ENCODE data around the gene KCNJ15. TPM values are rescaled to one million over a fixed set of nuclear protein-coding genes. Genes with fewer than 3 reads are reported as not detected.

Gene KCNJ15
- total and polyA plus RNA-seq, 2 donors (not counting 1 experiment from before 2014, with no cell fraction given), result not detected

DNA sequence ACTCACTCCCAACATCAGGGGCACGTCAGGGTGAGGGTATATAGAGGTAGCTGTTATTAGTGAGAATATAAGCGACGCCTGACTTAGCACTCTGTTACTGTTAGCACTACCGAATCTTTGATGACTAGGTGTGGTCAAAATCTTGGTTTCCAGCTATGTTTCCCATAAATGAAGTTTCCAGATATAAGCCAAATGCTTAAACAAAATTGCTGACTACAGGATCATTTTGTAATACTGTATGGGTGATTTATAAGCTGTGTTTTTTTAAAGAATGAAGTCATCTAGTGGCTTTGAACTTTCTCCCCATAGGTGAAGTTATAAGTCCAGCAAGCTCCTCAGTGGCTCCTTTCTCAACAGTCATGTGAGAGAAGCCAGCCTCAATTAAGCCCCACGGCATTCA, 23.7 kb downstream of the KCNJ15 start:
- no peak for TF ChIP-seq EZH2 (IDR thresholded peaks at IDR 0.05; ENCODE audit: borderline replicate concordance, insufficient read depth, low read depth, low read length, poor library complexity, severe bottlenecking)
- Mint-ChIP-seq H3K27me3 (no peaks in the 10 kb centered on the region), H3K4me1 (no peaks in the 10 kb centered on the region), H3K4me3 (no peak overlapping the region), H3K27ac (no peak overlapping the region), H3K9me3 (ENCODE audit: insufficient read depth) (peaks cover 3% of the 10 kb centered on the region)
- CTCF ChIA-PET, result no interaction called here
- ATAC-seq (ENCODE audit: low read depth) (no peak), DNase-seq (no peak)
- Histone ChIP-seq H3K9me3 (ENCODE audit: control extremely low read depth in 1 of 3, control insufficient read depth in 2 of 3, insufficient read depth in 1 of 3, low read length in 2 of 3) (no peaks in the 10 kb centered on the region), H3K27me3 (replicated peaks in 1 of 4; ENCODE audit: control extremely low read depth in 1 of 4, control insufficient read depth in 3 of 4, insufficient read depth in 4 of 4, low read length in 3 of 4) (no peaks in the 10 kb centered on the region), H3K4me1 (ENCODE audit: control insufficient read depth in 2 of 2, insufficient read depth in 2 of 2, low read length in 2 of 2) (no peaks in the 10 kb centered on the region), H3K79me2 (ENCODE audit: control insufficient read depth, insufficient read depth, low read length) (no peaks in the 10 kb centered on the region), H3K4me2 (replicated peaks; ENCODE audit: low read depth, low read length, poor library complexity, severe bottlenecking) (no peak overlapping the region), H3K9ac (ENCODE audit: low read length) (no peak overlapping the region), H3K27ac (ENCODE audit: low read length in 2 of 2) (no peak overlapping the region), H3K36me3 (replicated peaks in 1 of 2; ENCODE audit: control extremely low read depth in 1 of 2, control insufficient read depth in 1 of 2, extremely low read depth in 1 of 2, insufficient read depth in 2 of 2, low read length in 1 of 2) (no peaks in the 10 kb centered on the region), H2AFZ (ENCODE audit: insufficient read depth, low read depth, low read length, poor library complexity, severe bottlenecking) (no peak overlapping the region), H4K20me1 (ENCODE audit: control insufficient read depth, insufficient read depth, low read length, poor library complexity, severe bottlenecking) (no peaks in the 10 kb centered on the region), H3K4me3 (ENCODE audit: control extremely low read depth in 1 of 5, extremely low read depth in 1 of 5, insufficient read depth in 1 of 5, low read depth in 2 of 5, low read length in 4 of 5) (no peak overlapping the region)
- no CpG with 5 or more reads among the region's 5 CpGs for WGBS (ENCODE audit: insufficient coverage)
- POLR2A ChIA-PET, result no interaction called here
- intact Hi-C loops (cut with micrococcal nuclease), result no loop called here

DNA sequence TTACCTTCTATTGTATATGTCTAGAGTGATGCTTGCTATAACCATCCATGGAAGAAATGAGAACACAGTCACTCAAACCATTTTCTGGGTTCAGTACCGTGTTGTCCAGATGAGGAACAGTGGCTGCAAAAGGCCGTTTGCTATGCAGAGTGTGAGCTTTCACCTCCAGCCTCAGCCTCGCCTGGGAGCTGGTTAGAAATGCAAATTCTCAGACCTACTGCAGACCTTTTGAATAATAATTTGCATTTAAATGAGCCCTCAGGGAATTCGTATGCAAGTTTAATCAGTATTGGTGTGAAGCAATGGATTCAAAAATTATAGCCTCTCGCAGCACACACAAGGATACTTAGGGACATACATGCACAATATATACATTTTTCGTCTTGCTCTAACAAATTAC, 24.1 kb downstream of the KCNJ15 start:
- no peaks in the 10 kb centered on the region for H3K4me1 ChIP-seq (ENCODE audit: control insufficient read depth in 2 of 2, insufficient read depth in 2 of 2, low read length in 2 of 2)
- POLR2A ChIA-PET, result no interaction called here

More for the DNA sequence above, 24.1 kb downstream of the KCNJ15 start:
- Histone ChIP-seq H3K36me3 (replicated peaks in 1 of 2; ENCODE audit: control extremely low read depth in 1 of 2, control insufficient read depth in 1 of 2, extremely low read depth in 1 of 2, insufficient read depth in 2 of 2, low read length in 1 of 2) (no peaks in the 10 kb centered on the region), H3K9ac (ENCODE audit: low read length) (no peak overlapping the region), H3K27me3 (replicated peaks in 1 of 4; ENCODE audit: control extremely low read depth in 1 of 4, control insufficient read depth in 3 of 4, insufficient read depth in 4 of 4, low read length in 3 of 4) (no peaks in the 10 kb centered on the region), H3K4me3 (ENCODE audit: control extremely low read depth in 1 of 5, extremely low read depth in 1 of 5, insufficient read depth in 1 of 5, low read depth in 2 of 5, low read length in 4 of 5) (no peak overlapping the region), H3K27ac (ENCODE audit: low read length in 2 of 2) (no peak overlapping the region), H3K9me3 (ENCODE audit: control extremely low read depth in 1 of 3, control insufficient read depth in 2 of 3, insufficient read depth in 1 of 3, low read length in 2 of 3) (no peaks in the 10 kb centered on the region), H3K4me2 (replicated peaks; ENCODE audit: low read depth, low read length, poor library complexity, severe bottlenecking) (no peak overlapping the region), H3K79me2 (ENCODE audit: control insufficient read depth, insufficient read depth, low read length) (no peaks in the 10 kb centered on the region), H2AFZ (ENCODE audit: insufficient read depth, low read depth, low read length, poor library complexity, severe bottlenecking) (no peak overlapping the region), H4K20me1 (ENCODE audit: control insufficient read depth, insufficient read depth, low read length, poor library complexity, severe bottlenecking) (no peaks in the 10 kb centered on the region)
- ATAC-seq (ENCODE audit: low read depth) (no peak), DNase-seq (no peak)
- no peak for TF ChIP-seq EZH2 (IDR thresholded peaks at IDR 0.05; ENCODE audit: borderline replicate concordance, insufficient read depth, low read depth, low read length, poor library complexity, severe bottlenecking)
- TF ChIP-seq, protein P1, sequence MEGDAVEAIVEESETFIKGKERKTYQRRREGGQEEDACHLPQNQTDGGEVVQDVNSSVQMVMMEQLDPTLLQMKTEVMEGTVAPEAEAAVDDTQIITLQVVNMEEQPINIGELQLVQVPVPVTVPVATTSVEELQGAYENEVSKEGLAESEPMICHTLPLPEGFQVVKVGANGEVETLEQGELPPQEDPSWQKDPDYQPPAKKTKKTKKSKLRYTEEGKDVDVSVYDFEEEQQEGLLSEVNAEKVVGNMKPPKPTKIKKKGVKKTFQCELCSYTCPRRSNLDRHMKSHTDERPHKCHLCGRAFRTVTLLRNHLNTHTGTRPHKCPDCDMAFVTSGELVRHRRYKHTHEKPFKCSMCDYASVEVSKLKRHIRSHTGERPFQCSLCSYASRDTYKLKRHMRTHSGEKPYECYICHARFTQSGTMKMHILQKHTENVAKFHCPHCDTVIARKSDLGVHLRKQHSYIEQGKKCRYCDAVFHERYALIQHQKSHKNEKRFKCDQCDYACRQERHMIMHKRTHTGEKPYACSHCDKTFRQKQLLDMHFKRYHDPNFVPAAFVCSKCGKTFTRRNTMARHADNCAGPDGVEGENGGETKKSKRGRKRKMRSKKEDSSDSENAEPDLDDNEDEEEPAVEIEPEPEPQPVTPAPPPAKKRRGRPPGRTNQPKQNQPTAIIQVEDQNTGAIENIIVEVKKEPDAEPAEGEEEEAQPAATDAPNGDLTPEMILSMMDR (IDR thresholded peaks at IDR 0.05), result no peak
- H3K27me3 Mint-ChIP-seq, result no peaks in the 10 kb centered on the region
- intact Hi-C loops (cut with micrococcal nuclease), result no loop called here
- WGBS (ENCODE audit: insufficient coverage), result 20% methylated on average over 1 of the region's 6 CpGs
- no peak overlapping the region for H3K27ac Mint-ChIP-seq
- H3K9me3 Mint-ChIP-seq (ENCODE audit: insufficient read depth), result peaks cover 3% of the 10 kb centered on the region
- no peaks in the 10 kb centered on the region for H3K4me1 Mint-ChIP-seq
- no peak overlapping the region for H3K4me3 Mint-ChIP-seq
- CTCF ChIA-PET, result no interaction called here

Measured in B cell (primary cell).